CD4-positive, alpha-beta memory T cell (primary cell): ENCODE results near the gene NR0B2. TPM values are rescaled to one million over a fixed set of nuclear protein-coding genes. Genes with fewer than 3 reads are reported as not detected.

Source experiments
- CTCF ChIA-PET: fragments of 350-600 bp; sonication (Branson Sonifier 250); formaldehyde crosslinking; loops from one replicate; lab custom pipeline; 2021; ENCODE audit warnings: inconsistent platforms; ENCODE audit not compliant: partially characterized antibody; lab: Charles Lee
- POLR2A ChIA-PET: fragments of 350-600 bp; sonication (Branson Sonifier 250); formaldehyde crosslinking; loops from one replicate; lab custom pipeline; 2021; ENCODE audit not compliant: partially characterized antibody; lab: Charles Lee
- DNase-seq, 5 donors: peaks; one replicate each; pipeline versions ENCODE4 v3.0.0 to v3.0.0-alpha.2; 2020 to 2022; ENCODE audit warnings: mixed read lengths in 1 of 5
- H3K27ac ChIP-seq: one replicate; pipeline ENCODE4 v1.7.0; 2013; ENCODE audit warnings: low read depth, low read length
- H3K27me3 ChIP-seq: 2 replicates; pipeline ENCODE4 v1.7.0; 2013; ENCODE audit warnings: mild to moderate bottlenecking, low read length, moderate library complexity; ENCODE audit not compliant: insufficient read depth
- H3K36me3 ChIP-seq: 2 replicates; pipeline ENCODE4 v1.7.0; 2013; ENCODE audit warnings: mild to moderate bottlenecking, low read length, moderate library complexity; ENCODE audit not compliant: insufficient read depth
- H3K4me1 ChIP-seq: 2 replicates; pipeline ENCODE4 v1.7.0; 2013; ENCODE audit warnings: mild to moderate bottlenecking, low read length, moderate library complexity; ENCODE audit not compliant: insufficient read depth
- H3K4me3 ChIP-seq, 2 donors: one replicate each; pipeline ENCODE4 v1.7.0; 2013; ENCODE audit warnings: low read length in 2 of 2, mild to moderate bottlenecking in 1 of 2
- H3K9me3 ChIP-seq, 2 donors: one replicate each; pipeline ENCODE4 v1.7.0; 2013; ENCODE audit warnings: low read length in 2 of 2, control low read depth in 1 of 2; ENCODE audit not compliant: control insufficient read depth in 1 of 2
- H3K27ac Mint-ChIP-seq, 7 donors: one replicate each; pipeline ENCODE4 v1.8.0; 2020 to 2021; ENCODE audit warnings: mixed read lengths in 7 of 7, mild to moderate bottlenecking in 6 of 7, inconsistent platforms in 3 of 7, moderate library complexity in 3 of 7
- H3K27me3 Mint-ChIP-seq, 2 donors: one replicate each; pipeline ENCODE4 v1.8.0; 2020 to 2021; ENCODE audit warnings: mixed read lengths in 2 of 2
- H3K36me3 Mint-ChIP-seq, 2 donors: one replicate each; pipeline ENCODE4 v1.8.0; 2020 to 2021; ENCODE audit warnings: mixed read lengths in 2 of 2, inconsistent platforms in 1 of 2, mild to moderate bottlenecking in 1 of 2
- H3K4me1 Mint-ChIP-seq, 4 donors: one replicate each; pipeline ENCODE4 v1.8.0; 2020 to 2021; ENCODE audit warnings: mixed read lengths in 4 of 4, mild to moderate bottlenecking in 1 of 4
- H3K4me3 Mint-ChIP-seq, 8 donors: one replicate each; pipeline ENCODE4 v1.8.0; 2020 to 2021; ENCODE audit warnings: mixed read lengths in 8 of 8, mild to moderate bottlenecking in 7 of 8, moderate library complexity in 6 of 8, inconsistent platforms in 3 of 8
- H3K9me3 Mint-ChIP-seq, 8 donors: one replicate each; pipeline ENCODE4 v1.8.0; 2020 to 2021; ENCODE audit warnings: mixed read lengths in 8 of 8, mild to moderate bottlenecking in 5 of 8, inconsistent platforms in 3 of 8, moderate library complexity in 1 of 8
- intact Hi-C: fragments of 100-400 bp; cut with micrococcal nuclease; formaldehyde crosslinking; loops from one replicate; pipeline ENCODE4 v1.15.1; 2023
- polyA plus RNA-seq, 2 donors: library from polyadenylated mRNA; unstranded; fragments of 300-500 nt; fragmentation: Illumina TruSeq; gene quantifications; one replicate each; pipeline ENCODE4 v1.2.3, GENCODE V29; 2021
- total RNA-seq, 2 experiments: library from RNA; stranded (reverse); gene quantifications; one replicate each; pipeline ENCODE4 v1.2.3, GENCODE V29; 2021

NR0B2 gene
- total and polyA plus RNA-seq, 4 experiments from 2014 or later, result not detected

GRCh38 chr1:26938004-26938658 is 24.4 kb upstream of the NR0B2 start:
- no peak overlapping the region for H3K4me3 ChIP-seq
- no peaks in the 10 kb centered on the region for H3K27me3 ChIP-seq
- Mint-ChIP-seq H3K4me1 (peaks cover 0 to 10% (median 2%) of the 10 kb centered on the region in 4 donors), H3K36me3 (peaks cover 20 to 47% of the 10 kb centered on the region in 2 donors), H3K27ac (peak overlapping the region in 1 of 7 donors; percentile 73), H3K9me3 (no peaks in the 10 kb centered on the region), H3K4me3 (no peak overlapping the region), H3K27me3 (no peaks in the 10 kb centered on the region)
- ChIA-PET POLR2A (no interaction called here), CTCF (interaction anchor here (0.9 kb wide), 1 partner anchor 22 kb away, joined by 3 read pairs; the partner anchor contains the start of gene KDF1)
- peaks cover 25% of the 10 kb centered on the region for H3K36me3 ChIP-seq
- no peak overlapping the region for H3K27ac ChIP-seq
- no peaks in the 10 kb centered on the region for H3K4me1 ChIP-seq
- DNase-seq, result no peak
- no peaks in the 10 kb centered on the region for H3K9me3 ChIP-seq
- intact Hi-C loops, result no loop called here

GRCh38 chr1:26936823-26937222 is 23.0 kb upstream of the NR0B2 start:
- POLR2A ChIA-PET, result no interaction called here
- H3K27me3 ChIP-seq, result no peaks in the 10 kb centered on the region
- no peak for DNase-seq
- Mint-ChIP-seq H3K4me1 (peaks cover 0 to 10% (median 5%) of the 10 kb centered on the region in 4 donors), H3K36me3 (peaks cover 18 to 45% of the 10 kb centered on the region in 2 donors), H3K9me3 (no peaks in the 10 kb centered on the region), H3K27ac (no peak overlapping the region), H3K27me3 (no peaks in the 10 kb centered on the region), H3K4me3 (peak overlapping the region in 1 of 8 donors; percentile 38)
- CTCF ChIA-PET, result no interaction called here
- H3K36me3 ChIP-seq, result peaks cover 12% of the 10 kb centered on the region
- H3K27ac ChIP-seq, result no peak overlapping the region
- intact Hi-C loops, result no loop called here
- H3K4me3 ChIP-seq, result no peak overlapping the region
- no peaks in the 10 kb centered on the region for H3K9me3 ChIP-seq
- H3K4me1 ChIP-seq, result no peaks in the 10 kb centered on the region

GRCh38 chr1:26932531-26932930 is 18.8 kb upstream of the NR0B2 start:
- no peak for DNase-seq
- H3K36me3 Mint-ChIP-seq, result peaks cover 29 to 51% of the 10 kb centered on the region in 2 donors

GRCh38 chr1:26923711-26924110 is 9.9 kb upstream of the NR0B2 start:
- H3K9me3 Mint-ChIP-seq, result no peaks in the 10 kb centered on the region
- ChIA-PET POLR2A (interaction anchor here (1.0 to 1.4 kb wide), 2 partner anchors 17 to 23 kb away, joined by 3 to 4 read pairs; no protein-coding TSS in a partner anchor), CTCF (no interaction called here)
- H3K4me1 ChIP-seq, result peaks cover 24% of the 10 kb centered on the region
- peaks cover 21% of the 10 kb centered on the region for H3K36me3 ChIP-seq
- intact Hi-C loops, result no loop called here
- H3K36me3 Mint-ChIP-seq, result peaks cover 15 to 36% of the 10 kb centered on the region in 2 donors
- peaks cover 26 to 51% (median 34%) of the 10 kb centered on the region in 4 donors for H3K4me1 Mint-ChIP-seq
- no peak overlapping the region for H3K27ac ChIP-seq
- no peak overlapping the region for H3K4me3 ChIP-seq
- peak overlapping the region in 3 of 8 donors; percentile 92 to 97 (median 96) for H3K4me3 Mint-ChIP-seq
- H3K9me3 ChIP-seq, result no peaks in the 10 kb centered on the region
- H3K27me3 ChIP-seq, result no peaks in the 10 kb centered on the region
- H3K27me3 Mint-ChIP-seq, result no peaks in the 10 kb centered on the region
- no peak for DNase-seq
- H3K27ac Mint-ChIP-seq, result peak overlapping the region in 3 of 7 donors; percentile 31 to 91 (median 79)

More at GRCh38 chr1:26932531-26932930, 18.8 kb upstream of the NR0B2 start:
- Histone ChIP-seq H3K4me3 (no peak overlapping the region), H3K36me3 (peaks cover 12% of the 10 kb centered on the region), H3K27ac (no peak overlapping the region), H3K9me3 (no peaks in the 10 kb centered on the region), H3K27me3 (no peaks in the 10 kb centered on the region), H3K4me1 (no peaks in the 10 kb centered on the region)
- no peak overlapping the region for H3K27ac Mint-ChIP-seq
- H3K27me3 Mint-ChIP-seq, result no peaks in the 10 kb centered on the region
- CTCF ChIA-PET, result no interaction called here
- no peak overlapping the region for H3K4me3 Mint-ChIP-seq
- POLR2A ChIA-PET, result no interaction called here
- intact Hi-C loops, result no loop called here
- H3K9me3 Mint-ChIP-seq, result no peaks in the 10 kb centered on the region
- peaks cover 0 to 5% (median 2%) of the 10 kb centered on the region in 4 donors for H3K4me1 Mint-ChIP-seq

- peaks cover 26 to 51% (median 34%) of the 10 kb centered on the region in 4 donors for H3K4me1 Mint-ChIP-seq
- no peaks in the 10 kb centered on the region for H3K9me3 Mint-ChIP-seq
- H3K9me3 ChIP-seq, result no peaks in the 10 kb centered on the region
- ChIA-PET CTCF (no interaction called here), POLR2A (interaction anchor here (1.1 to 2.7 kb wide), 3 partner anchors 22 to 58 kb away, joined by 4 to 22 read pairs (median 4); partner anchors contain the start of gene GPATCH3)
- peak overlapping the region in 1 of 2 donors; percentile 19 for H3K4me3 ChIP-seq
- peak overlapping the region; percentile 82 for H3K27ac ChIP-seq
- peaks cover 24% of the 10 kb centered on the region for H3K4me1 ChIP-seq
- DNase-seq, result no peak
- peak overlapping the region; percentile 45 to 99 (median 97) for H3K27ac Mint-ChIP-seq
- no peaks in the 10 kb centered on the region for H3K27me3 Mint-ChIP-seq
- peaks cover 7 to 28% of the 10 kb centered on the region in 2 donors for H3K36me3 Mint-ChIP-seq
- H3K4me3 Mint-ChIP-seq, result peak overlapping the region; percentile 87 to 99 (median 96)
- peaks cover 17% of the 10 kb centered on the region for H3K36me3 ChIP-seq
- intact Hi-C loops, result no loop called here
- no peaks in the 10 kb centered on the region for H3K27me3 ChIP-seq
Measured at GRCh38 chr1:26922901-26923300, 9.1 kb upstream of the NR0B2 start.

- Histone ChIP-seq H3K27me3 (no peaks in the 10 kb centered on the region), H3K4me3 (peak overlapping the region; percentile 19 to 78), H3K36me3 (peaks cover 17% of the 10 kb centered on the region), H3K27ac (peak overlapping the region; percentile 82), H3K9me3 (no peaks in the 10 kb centered on the region), H3K4me1 (peaks cover 24% of the 10 kb centered on the region)
- peaks cover 26 to 51% (median 34%) of the 10 kb centered on the region in 4 donors for H3K4me1 Mint-ChIP-seq
- intact Hi-C loops, result no loop called here
- DNase-seq, result no peak
- ChIA-PET CTCF (no interaction called here), POLR2A (interaction anchor here (1.1 to 2.7 kb wide), 3 partner anchors 22 to 58 kb away, joined by 4 to 22 read pairs (median 13); partner anchors contain the start of genes GPATCH3 and GPN2)
- peak overlapping the region; percentile 87 to 99 (median 96) for H3K4me3 Mint-ChIP-seq
- no peaks in the 10 kb centered on the region for H3K9me3 Mint-ChIP-seq
- H3K27me3 Mint-ChIP-seq, result no peaks in the 10 kb centered on the region
- H3K27ac Mint-ChIP-seq, result peak overlapping the region; percentile 91 to 99 (median 98)
- H3K36me3 Mint-ChIP-seq, result peaks cover 5 to 23% of the 10 kb centered on the region in 2 donors
Measured at GRCh38 chr1:26922431-26922729, 8.6 kb upstream of the NR0B2 start.
